SK-N-MC (cell line): Measurements from ENCODE around the gene ANO3.

Source experiments
- EZH2 ChIP-seq: fragments of 200-600 bp; sonication (generic); IDR thresholded peaks from one replicate; pipeline ENCODE4 v1.6.1; 2017; ENCODE audit warnings: antibody characterized with exemption
- FOXP2 ChIP-seq: optimal IDR thresholded peaks from 2 replicates; pipeline ENCODE3; 2011; ENCODE audit warnings: mild to moderate bottlenecking, moderate library complexity; ENCODE audit not compliant: insufficient read depth; ENCODE audit errors: extremely low read length, control extremely low read depth
- POLR2AphosphoS5 ChIP-seq: IDR thresholded peaks from 2 replicates; pipeline ENCODE4 v1.6.1; 2012; ENCODE audit warnings: mild to moderate bottlenecking, low read depth, low read length, borderline replicate concordance

DNA sequence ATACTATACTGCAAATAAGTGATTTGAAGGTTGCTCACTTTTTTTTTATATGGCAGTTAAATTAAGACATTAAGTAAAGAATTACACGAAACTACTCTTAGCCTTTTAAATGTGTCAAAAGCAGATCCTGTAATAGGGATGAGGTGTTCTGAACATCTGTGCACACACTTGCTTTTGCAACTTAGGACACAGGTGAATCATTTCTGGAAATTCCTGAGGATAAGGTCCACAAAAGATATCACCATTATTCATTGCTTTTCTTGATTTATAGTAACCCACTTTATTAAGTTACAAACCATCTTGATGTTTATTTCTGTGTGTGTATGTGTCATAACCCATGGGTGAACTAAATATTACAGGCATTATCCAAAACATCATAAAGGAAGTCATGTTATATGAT is 334.0 kb downstream of the ANO3 start:
- TF ChIP-seq EZH2 = no peak
- no peak for TF ChIP-seq POLR2AphosphoS5
- TF ChIP-seq FOXP2 = no peak
